ENCODE measurements around the gene TBCD.

Gene TBCD

DNA sequence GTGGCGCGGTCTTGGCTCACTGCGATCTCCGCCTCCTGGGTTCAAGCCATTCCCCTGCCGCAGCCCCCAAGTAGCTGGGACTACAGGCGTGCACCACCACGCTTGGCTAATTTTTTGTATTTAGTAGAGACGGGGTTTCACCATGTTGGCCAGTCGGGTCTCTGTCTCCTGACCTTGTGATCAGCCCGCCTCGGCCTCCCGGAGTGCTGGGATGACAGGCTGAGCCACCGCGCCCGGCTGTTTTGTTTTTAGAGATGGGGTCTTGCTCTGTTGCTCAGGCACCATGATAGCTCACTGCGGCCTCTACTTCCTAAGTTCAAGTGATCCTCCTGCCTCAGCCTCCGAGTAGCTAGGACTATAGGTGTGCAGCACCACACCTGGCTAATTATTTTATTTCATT, 60.7 kb downstream of the TBCD start:
- no peak for DNase-seq

DNA sequence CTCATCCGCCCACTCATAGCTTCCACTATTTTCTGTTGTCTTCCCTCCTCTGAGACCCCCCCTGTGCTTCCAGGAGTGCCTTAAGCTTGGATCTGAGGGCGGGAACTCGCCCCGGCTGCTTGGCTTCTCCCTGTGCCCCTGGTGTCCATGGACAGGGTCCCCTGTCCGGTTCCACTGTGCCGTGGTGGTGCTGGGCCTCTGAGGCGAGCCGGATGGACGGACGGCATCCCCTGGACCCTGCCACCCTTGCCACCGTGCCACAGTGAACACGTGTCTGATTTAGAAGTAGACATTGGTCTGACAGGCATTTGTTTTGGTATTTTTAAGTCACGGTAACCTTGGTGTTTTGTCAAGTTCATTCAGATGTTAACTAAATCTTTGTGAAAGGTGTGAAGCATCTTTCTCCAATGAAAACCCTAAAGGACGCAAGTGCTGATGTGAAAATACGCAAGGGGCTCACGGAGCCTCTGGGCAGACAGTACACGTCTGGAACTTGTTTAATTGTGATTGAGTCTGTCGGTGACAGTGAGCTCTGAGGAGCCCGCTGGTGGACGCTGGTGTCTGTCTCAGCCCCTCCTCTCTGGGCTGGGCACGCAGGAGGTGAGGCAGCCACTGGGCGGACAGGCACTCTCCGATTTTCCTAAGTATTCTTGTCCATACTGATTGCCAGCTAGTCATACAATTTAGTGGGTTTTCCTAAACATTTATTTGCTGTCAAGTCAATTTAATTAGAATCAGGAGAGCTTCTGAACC, 61.6 kb downstream of the TBCD start:
- DNase-seq = no peak

DNA sequence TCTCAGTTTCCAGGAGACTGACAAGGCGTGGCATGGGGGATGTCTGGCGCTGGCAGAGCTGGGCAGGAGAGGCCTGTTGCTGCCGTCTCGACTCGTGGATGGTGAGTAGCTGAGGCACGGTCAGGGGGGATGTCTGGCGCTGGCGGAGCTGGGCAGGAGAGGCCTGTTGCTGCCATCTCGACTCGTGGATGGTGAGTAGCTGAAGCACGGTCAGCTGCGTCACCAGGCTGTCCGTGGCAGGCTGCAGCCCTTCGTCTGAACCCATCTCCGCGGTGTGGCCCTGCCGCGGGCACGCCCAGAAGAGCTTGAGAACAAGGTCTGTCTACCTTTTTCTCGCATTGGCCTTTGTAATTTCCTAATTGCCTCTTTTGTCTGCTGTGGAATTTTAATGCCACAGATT, 63.0 kb downstream of the TBCD start:
- no peak for DNase-seq

DNA sequence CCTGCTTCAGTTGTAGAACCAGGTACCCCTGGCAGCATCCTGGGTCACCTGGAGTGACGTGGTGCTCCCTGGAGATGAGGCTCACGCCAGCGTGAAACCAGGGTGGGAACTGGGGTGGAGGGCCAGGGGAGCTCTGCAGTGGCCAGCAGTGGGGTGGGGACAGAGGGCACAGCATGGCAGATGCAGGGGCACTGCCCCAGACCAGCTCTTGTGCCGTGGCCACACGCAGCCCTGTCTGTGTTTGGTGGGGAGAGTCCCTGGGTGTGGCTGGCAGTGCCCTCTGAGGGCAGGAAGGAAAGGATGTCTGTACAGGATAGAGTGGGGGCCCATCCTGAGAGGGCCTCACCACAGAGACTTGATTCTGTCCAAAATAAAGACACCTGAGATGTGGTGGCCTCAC, 63.5 kb downstream of the TBCD start:
- no peak for DNase-seq

DNA sequence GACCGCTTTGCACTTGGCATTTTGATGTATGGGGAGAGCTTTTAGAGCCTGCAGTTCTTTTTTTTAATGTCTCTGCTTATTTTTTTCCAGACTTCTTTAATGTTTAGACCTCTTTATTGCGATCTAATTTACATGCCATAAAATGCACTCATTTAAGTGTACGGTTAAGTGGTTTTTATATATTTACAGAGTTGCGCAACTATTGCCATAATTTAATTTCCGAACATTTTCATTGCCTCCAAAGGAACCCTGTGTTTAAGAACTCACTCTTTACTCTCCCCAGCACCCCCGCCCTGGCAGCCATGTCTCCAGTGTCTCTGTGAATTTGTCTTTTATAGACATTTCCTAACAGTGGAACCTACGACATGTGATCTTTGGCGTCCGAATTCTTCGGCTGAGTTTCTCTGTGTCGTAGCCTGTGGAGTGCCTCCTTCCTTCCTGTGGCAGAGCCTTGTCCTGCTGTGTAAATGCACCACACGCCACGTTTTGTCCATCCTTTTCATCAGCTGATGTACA, 64.0 kb downstream of the TBCD start:
- DNase-seq = no peak

DNA sequence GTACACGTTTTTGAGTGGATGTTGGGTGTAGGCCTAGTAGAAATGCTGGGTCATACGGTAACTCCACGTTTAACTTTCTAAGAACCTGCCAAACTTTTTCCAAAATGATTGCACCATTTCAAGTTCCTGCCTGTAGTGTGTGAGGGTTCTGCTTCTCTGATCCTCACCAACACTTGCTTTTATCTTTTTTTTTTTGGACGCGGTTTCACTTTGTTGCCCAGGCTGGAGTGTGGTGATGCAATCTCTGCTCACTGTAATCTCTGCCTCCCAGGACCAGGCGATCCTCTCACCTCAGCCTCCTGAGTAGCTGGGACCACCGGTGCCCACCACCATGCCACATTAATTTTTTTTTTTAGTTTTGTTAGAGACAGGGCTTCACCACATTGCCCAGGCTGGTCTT, 64.5 kb downstream of the TBCD start:
- DNase-seq = no peak

DNA sequence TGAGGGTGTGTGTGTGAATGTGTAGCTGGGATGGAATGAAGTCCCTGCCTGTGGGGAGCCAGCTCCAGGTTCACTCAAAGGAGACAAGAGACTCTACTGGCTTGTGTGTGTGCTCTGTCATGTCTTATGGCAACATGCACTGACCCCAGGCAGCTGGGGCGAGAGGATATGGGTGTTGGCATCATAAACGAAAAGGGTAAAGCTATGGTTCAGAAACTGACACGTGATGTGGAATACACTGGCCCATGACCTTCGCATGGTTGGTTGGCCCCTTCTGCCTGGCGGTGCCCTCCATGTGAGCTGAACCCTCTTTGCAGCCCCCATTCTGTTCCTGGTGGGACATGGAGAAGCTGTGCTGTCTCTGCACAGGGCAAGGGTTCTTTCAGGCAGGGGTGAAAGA, 66.1 kb downstream of the TBCD start:
- no peak for DNase-seq

DNA sequence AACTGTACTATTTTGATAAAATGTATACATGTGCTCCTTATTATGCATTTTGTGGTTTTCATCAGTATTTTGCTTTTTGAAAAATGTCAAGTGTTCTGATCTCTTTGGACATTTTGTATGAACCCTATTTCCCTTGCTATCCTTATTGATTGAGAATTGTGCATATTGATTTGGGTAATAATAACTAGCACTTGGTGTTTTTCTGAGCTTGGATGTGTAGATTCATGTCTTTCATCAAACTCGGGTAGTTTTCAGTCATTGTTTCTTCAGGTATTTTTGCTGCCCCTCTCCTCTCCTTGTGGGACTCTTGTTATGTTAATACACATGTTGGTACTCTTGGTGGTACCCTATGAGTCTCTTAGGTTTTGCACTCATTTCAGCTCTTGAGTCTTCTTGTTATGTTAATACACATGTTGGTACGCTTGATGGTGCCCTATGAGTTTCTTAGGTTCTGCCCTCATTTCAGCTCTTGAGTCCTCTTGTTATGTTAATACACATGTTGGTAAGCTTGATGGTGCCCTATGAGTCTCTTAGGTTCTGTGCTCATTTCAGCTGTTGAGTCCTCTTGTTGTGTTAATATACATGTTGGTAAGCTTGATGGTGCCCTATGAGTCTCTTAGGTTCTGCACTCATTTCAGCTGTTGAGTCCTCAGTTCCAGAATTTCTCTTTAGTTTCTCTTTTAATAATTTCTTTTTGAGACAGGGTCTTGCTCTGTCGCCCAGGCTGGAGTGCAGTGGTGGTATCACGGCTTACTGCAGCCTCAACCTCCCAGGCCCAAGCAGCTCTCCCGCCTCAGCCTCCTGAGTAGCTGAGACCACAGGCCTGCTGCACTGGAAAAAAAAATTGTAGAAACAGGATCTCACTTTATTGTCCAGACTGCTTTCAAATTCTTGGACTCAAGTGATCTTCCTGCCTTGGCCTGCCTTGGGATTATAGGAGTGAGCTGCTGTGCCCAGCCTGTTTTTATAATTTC, 68.7 kb downstream of the TBCD start:
- DNase-seq = no peak

DNA sequence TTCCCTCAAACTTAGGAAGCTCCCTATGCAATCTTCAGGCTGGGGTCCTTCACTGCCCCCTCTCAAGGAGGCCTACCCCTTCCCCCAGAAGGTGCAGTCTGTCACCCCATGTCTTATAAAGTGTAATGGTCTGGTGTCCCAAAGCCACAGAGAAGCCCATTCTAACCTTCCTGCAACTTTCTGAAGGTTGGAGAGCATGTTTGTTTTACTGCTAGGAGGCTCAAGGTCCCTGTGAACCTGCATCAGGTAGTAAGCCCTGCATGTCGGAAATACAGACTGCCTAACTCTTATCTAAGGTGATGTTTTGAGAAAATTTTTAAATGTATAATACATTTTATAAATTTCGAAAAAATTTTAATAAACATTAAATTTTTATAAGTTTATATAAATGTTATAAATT, 69.7 kb downstream of the TBCD start:
- no peak for DNase-seq

DNA sequence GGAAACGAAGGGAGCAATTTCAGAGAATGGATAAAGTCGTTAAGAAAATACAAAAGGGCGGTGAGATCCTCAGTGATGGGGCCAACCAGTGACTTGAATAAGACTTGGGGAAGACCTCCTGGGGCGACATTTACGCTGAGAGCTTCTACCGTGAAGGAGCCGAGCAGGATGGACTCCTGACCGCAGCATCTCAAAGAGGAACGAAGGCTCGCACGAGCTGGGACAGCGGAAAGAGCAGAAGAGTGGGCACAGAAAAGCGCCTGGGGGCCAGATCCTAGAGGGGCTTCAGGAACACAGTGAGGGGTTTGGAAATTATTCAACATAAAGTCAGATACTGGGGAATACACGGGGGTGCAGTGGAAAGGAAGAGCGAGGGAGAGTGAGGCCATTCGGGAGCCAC, 70.4 kb downstream of the TBCD start:
- DNase-seq = no peak

DNA sequence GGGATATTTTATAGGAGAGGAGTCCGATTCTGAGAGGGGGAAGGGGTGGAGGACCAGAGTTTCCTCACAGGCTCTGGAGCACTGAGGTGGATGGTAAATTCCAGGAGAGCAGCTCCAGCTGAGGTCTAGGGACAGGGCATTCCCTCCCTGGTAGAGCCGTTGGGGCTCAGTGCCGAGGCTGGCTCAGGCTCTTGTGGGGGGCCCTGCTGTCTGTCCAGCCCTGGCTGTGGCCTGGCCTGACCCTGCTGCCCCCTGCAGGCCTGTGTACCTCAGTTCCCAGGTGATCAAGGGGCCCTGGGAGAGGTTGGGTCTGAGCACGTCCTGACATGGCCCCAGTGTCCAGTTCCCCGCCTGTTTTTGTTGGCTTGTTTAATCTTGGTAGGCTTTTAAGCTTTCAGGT, 71.1 kb downstream of the TBCD start:
- DNase-seq = no peak

DNA sequence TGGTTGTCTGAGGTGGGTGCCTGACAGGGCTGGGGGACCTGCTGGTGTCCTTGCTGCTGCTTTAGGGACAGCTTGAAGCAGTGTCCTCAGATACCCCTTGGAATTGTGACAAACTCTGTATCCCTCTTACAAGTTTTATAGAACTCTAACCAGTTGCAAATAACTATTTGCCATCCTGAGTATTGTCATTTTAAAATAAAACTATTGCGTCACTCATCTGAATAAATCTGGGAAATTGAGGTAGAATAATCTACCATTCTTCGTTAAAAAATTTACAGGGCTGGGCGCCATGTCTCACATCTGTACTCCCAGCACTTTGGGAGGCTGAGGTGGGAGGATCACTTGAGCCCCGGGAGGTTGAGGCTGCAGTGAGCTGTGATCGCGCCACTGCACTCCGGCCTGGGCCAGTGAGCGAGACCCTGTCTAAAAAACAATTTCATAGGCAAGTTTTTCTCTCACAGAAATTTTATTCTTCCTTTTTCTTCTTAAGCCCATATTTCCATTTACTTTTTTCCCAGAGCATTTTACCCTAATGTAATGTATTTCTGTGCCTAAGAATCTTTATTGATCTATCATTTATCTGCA, 73.8 kb downstream of the TBCD start:
- no peak for DNase-seq

DNA sequence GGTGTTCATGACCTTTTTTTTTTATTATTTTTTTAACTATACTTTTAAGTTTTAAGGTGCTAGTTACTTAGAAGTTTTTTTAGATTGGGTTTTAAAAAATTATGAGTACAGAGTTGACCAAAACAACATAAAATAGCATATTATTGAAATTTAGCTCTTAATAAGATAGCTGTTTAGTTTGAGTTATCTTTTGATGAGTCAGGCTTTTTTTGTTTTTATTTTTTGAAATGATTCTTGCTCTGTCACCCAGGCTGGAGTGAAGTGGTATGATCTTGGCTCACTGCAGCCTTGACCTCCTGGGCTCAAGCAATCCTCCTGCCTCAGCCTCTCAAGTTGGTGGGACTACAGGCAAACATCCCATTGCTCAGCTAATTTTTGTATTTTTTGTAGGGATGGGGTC, 74.3 kb downstream of the TBCD start:
- no peak for DNase-seq

DNA sequence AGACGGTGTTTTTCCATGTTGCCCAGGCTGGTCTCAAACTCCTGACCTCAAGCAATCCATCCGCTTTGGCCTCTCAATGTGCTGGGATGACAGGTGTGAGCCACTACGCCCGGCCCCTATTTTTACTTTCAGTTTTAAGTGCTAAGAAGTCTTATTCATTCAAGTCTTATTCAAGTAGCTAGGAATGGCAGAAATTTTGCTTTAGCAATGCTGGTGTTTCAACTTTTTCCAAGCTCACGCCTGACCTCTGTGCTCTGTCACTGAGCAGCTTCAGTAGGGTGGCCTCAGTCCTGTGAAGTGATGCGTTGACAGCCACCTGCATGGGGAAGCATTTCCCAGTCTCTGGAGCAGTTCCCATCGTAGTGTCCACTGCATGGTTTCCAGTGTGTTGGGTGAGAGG, 75.1 kb downstream of the TBCD start:
- no peak for DNase-seq

DNA sequence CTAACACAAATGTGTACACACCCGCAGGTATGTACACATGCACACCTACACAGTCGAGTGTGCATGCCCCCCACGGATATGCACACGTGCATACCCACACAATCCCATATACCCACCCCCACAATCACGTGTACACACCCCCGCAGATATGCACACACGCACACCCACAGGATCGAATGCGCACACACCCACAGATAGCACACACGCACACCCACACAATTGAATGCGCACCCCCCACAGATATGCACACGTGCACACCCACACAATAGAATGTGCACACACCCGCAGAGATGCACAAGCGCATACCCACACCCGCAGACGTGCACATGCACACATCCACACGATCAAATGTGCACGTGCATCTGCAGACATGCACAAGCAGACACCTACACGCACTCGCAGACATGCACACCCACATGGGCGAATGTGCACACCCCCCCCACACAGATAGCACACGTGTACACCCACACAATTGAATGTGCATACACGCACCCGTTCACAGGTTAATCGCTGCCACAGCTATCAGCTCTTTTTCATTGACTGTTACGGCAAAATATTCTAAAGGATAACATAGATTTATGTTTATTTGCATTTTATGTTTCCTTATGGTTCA, 77.1 kb downstream of the TBCD start:
- DNase-seq = no peak

DNA sequence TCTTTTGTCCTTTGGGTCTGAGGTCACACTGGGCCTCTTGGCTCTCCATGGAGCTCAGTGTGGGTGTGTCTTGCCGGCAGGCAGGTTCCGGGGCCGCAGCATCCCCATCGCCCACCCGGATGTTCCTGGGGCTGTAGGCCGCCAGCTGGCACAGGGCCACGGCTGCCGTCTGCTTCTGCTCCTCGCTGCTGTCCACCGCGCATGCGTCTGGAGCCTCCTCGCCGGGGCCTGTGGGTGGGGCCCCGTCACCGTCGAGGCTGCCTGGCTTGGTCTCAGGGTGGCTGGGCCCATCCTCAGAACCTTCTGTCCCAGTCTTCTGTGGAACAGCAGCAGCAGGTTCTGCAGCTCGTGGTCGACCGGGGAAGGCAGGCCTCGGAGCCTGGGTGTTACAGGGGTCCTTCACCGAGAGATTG, 78.4 kb downstream of the TBCD start:
- no peak for DNase-seq

DNA sequence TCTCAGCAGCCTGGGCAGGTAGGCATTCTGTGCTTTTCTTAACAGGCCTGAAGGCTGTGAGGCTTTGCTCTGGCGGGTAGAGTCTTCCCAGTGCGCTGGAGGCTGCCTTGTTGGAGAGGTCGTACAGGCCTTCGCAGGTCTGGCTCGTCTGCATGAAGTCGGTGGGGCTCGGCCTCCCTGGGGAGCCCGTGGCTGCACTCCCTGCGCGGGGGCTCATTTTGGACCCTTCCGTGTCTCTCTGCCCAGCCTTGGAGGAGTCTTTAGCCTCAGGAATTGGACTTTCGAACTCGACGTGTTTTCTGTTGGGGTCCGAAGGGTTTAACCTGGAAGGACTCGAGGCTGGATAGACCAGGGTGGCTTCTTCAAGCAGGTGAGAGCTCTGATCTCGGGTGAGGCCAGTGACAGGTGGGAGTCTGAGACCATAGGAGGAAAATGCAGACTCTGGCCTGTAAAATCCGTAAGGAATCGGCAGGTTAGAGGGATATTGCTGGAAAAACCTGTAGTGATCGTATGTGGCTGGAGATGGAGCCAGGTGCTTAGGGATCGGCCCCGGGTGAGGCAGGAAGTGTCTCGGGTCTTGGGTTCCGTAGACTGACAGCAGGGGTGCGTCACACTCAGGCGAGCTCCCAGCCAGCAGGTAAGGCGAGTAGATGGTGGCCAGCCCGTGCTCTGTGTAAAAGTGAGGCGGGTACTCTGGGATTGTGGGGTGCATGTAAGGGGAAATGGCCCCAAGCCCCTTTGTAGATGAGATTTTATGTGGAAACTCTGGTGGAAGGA, 79.4 kb downstream of the TBCD start:
- no peak for DNase-seq

DNA sequence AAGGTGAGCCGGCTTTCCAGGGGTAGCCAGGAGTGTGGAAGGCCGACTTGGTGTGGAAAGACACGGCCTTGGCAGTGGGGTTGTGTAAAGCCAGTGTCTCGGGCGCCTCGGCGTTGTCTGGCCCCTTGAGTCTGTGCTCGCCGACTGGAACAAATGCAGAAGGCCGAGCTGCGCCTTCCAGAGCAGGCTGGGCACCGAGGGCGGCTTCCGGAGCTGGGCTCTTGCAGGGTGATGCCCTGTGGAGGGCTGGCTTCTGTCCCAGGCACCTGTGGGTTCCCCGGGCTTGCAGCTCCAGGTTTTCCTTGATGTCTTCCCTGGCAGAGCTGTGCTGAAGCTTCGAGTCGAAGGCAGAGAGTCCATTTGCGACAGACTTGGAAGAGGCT, 79.9 kb downstream of the TBCD start:
- no peak for DNase-seq

DNA sequence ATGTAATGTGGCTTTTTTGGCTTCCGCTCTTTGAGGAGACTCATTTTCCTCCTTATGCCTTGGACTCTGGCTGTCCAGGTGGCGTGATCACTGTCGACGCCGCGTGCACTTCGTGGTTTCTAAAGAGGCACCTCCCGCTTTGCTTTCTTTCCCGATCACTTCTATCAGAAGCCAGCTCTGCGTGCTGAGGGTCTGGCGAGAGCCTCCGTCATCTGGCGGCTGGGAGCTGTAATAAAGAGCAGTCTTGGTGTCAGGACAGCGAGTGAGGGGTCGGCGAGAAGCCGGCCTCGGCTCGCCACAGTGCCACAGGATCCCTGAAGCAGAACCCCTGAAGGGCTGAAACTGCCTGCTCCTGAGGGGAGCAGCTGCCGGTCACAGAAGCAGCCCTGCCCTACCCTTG, 80.5 kb downstream of the TBCD start:
- no peak for DNase-seq

DNA sequence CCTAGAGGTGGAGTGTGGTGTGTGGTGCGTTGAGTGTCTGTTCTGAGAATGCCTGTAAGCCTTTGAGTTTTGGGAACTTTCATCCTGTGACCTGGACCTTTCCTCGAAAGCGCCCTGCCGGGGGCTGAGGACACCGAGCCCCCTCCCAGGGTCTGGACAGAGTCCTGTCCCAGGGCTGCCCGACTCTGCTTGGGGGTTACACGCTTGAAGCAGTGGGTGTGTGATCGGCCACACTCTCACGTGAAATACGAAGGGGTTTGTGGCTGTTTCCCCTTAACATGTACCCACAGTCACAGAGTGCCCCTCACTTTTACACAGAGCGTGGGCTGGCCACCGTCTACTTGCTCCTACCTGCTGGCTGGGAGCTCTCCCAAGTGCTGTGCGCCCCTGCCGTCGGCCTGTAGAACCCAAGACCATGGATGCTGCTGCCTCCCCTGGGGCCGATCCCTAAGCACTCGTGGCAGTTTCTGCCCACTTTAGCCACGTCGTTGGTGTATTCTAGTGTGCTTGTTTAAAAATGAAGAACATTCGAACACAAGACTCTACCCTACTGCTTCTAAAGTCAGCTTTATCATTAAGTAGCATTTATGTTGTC, 81.1 kb downstream of the TBCD start:
- no peak for DNase-seq

DNA sequence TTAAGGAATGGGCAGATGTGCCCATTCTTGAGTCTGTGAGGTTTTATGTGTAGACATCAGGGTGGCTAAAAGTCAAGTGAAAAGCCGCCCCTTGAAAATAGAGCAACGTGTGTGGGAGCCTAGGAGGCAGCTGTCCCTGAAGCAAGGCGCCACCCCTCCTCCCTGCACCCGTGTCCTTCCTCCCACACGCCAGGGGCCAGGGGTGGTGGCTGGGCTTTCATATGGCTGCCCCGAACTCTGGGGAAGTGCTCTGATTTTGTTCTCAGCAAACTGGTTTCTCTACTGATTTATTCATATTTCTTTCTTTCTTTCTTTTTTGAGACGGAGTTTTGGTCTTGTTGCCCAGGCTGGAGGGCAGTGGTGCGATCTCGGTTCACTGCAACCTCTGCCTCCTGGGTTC, 83.3 kb downstream of the TBCD start:
- no peak for DNase-seq

All from cortex of kidney (tissue), 1 donor.